Panc1 (cell line): Measurements from ENCODE around the gene ATP6V1B1. TPM values are rescaled to one million over a fixed set of nuclear protein-coding genes. Genes with fewer than 3 reads are reported as not detected.

ENCODE experiments used
- ATAC-seq: fragments of 200-7000 bp; cut with Tn5 transposase; 2 replicates; pipeline ENCODE4 v1.9.1; 2020; ENCODE audit warnings: mild to moderate bottlenecking, moderate library complexity
- BruUV-seq: library from RNA; stranded (reverse); fragments of 400-500 nt; replicated peaks from 2 replicates; lab custom pipeline; 2021; lab: Mats Ljungman, UMichigan
- CTCF ChIA-PET: fragments of 300-600 bp; sonication (Branson Sonifier 250); formaldehyde crosslinking; loops from one replicate; lab custom pipeline; 2022; ENCODE audit warnings: antibody characterized with exemption; lab: Charles Lee
- POLR2A ChIA-PET: fragments of 300-600 bp; sonication (Branson Sonifier 250); formaldehyde crosslinking; loops from one replicate; lab custom pipeline; 2022; ENCODE audit warnings: antibody characterized with exemption; lab: Charles Lee
- DNase-seq: peaks from one replicate; pipeline ENCODE4 v3.0.0-alpha.2; 2010; ENCODE audit warnings: low read depth, low spot score
- H3K27ac ChIP-seq: 2 replicates; pipeline ENCODE4 v1.5.1; 2011; ENCODE audit warnings: mild to moderate bottlenecking, low read length, inconsistent platforms
- H3K27me3 ChIP-seq: fragments of 200-500 bp; sonication (Bioruptor generic); 2 replicates; pipeline ENCODE4 v1.6.0; 2014; ENCODE audit warnings: low read length, inconsistent platforms; ENCODE audit not compliant: control insufficient read depth, insufficient read depth
- H3K36me3 ChIP-seq: fragments of 200-500 bp; sonication (Bioruptor generic); 2 replicates; pipeline ENCODE4 v1.5.1; 2014; ENCODE audit warnings: inconsistent platforms, mild to moderate bottlenecking, low read length, moderate library complexity; ENCODE audit not compliant: control insufficient read depth, insufficient read depth
- H3K4me1 ChIP-seq: 2 replicates; pipeline ENCODE4 v1.5.1; 2011; ENCODE audit warnings: inconsistent platforms, mild to moderate bottlenecking, low read length, moderate library complexity; ENCODE audit not compliant: control insufficient read depth, insufficient read depth
- H3K4me3 ChIP-seq, 2 experiments: 2 replicates each; pipeline ENCODE4 v1.5.1; 2011 to 2012; ENCODE audit warnings: low read depth in 2 of 2, low read length in 2 of 2, mild to moderate bottlenecking in 2 of 2, inconsistent platforms in 1 of 2, moderate library complexity in 1 of 2
- H3K9me3 ChIP-seq: fragments of 200-500 bp; sonication (Bioruptor generic); 2 replicates; pipeline ENCODE4 v1.5.1; 2014; ENCODE audit warnings: low read depth, mild to moderate bottlenecking, inconsistent platforms, low read length, moderate library complexity; ENCODE audit not compliant: control insufficient read depth, insufficient read depth
- POLR2AphosphoS5 ChIP-seq: IDR thresholded peaks from 2 replicates; pipeline ENCODE4 v1.6.1; 2012; ENCODE audit warnings: mild to moderate bottlenecking, low read depth, low read length, moderate library complexity
- SIN3A ChIP-seq: IDR thresholded peaks from 2 replicates; pipeline ENCODE4 v1.6.1; 2012; ENCODE audit warnings: low read depth, mild to moderate bottlenecking, low read length, moderate library complexity, borderline replicate concordance; ENCODE audit not compliant: insufficient read depth
- TCF7L2 ChIP-seq: IDR thresholded peaks from 2 replicates; pipeline ENCODE4 v1.6.1; 2011; ENCODE audit warnings: mild to moderate bottlenecking, low read depth, low read length, inconsistent platforms
- in situ Hi-C: cut with HindIII; loops from 2 replicates; pipeline ENCODE4 v1.10.0; 2016; ENCODE audit warnings: low sequenced_read_pairs, low pct_unique_long_range_greater_than_20kb
- intact Hi-C: fragments of 100-400 bp; cut with micrococcal nuclease; formaldehyde crosslinking; loops from one replicate; pipeline ENCODE4 v1.10.0; 2022; ENCODE audit not compliant: unreplicated experiment
- total RNA-seq: library from RNA; stranded (reverse); gene quantifications from one replicate; pipeline ENCODE4 v1.2.1, GENCODE V29; 2021; ENCODE audit not compliant: unreplicated experiment
- TF ChIP-seq, protein P1 (sequence below), 2 experiments: IDR thresholded peaks; 2 replicates each; pipeline ENCODE4 v1.6.1; 2011 to 2012; ENCODE audit warnings: low read depth in 2 of 2, control low read depth in 1 of 2, low read length in 1 of 2, mild to moderate bottlenecking in 1 of 2, moderate library complexity in 1 of 2; ENCODE audit not compliant: insufficient read depth in 1 of 2
- TF ChIP-seq, protein P2 (sequence below): fragments of 450-650 bp; IDR thresholded peaks from 2 replicates; pipeline ENCODE4 v1.5.1; 2017; ENCODE audit warnings: mild to moderate bottlenecking

The ATP6V1B1 gene
- total RNA-seq, 1 experiment from 2014 or later = 0.18 TPM

DNA sequence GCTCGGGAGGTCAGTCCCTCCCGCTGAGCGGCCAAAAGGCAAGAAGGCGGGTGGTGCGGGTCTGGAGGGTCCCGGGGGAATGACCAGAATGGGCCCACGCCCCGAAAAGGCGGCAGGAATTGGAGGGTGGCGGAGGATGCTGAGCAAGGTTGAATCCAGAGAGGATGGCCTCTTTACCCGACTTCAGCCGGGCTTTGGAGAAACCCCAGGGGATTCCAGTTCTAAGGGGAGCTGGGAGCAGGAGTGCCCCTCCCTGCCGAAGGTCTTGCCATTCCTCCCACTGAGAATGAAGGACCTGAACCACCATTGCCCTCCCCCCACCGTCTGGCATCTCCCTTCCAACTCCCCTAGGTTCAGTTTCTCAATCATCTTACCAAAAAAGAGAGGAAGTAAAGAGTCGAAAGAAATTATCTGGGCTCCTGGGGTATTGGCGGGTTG, 38.9 kb upstream of the ATP6V1B1 start:
- DNase-seq (no peak), ATAC-seq (no peak)
- Histone ChIP-seq H3K4me1 (no peaks in the 10 kb centered on the region), H3K27ac (no peak overlapping the region), H3K36me3 (no peaks in the 10 kb centered on the region), H3K9me3 (no peaks in the 10 kb centered on the region), H3K4me3 (no peak overlapping the region), H3K27me3 (no peaks in the 10 kb centered on the region; the same call in none of the 2 replicates)
- in situ Hi-C loops = no loop called here
- no TSS peak for BruUV-seq
- intact Hi-C loops = no loop called here
- ChIA-PET POLR2A (no interaction called here), CTCF (no interaction called here)
- TF ChIP-seq, protein P1, sequence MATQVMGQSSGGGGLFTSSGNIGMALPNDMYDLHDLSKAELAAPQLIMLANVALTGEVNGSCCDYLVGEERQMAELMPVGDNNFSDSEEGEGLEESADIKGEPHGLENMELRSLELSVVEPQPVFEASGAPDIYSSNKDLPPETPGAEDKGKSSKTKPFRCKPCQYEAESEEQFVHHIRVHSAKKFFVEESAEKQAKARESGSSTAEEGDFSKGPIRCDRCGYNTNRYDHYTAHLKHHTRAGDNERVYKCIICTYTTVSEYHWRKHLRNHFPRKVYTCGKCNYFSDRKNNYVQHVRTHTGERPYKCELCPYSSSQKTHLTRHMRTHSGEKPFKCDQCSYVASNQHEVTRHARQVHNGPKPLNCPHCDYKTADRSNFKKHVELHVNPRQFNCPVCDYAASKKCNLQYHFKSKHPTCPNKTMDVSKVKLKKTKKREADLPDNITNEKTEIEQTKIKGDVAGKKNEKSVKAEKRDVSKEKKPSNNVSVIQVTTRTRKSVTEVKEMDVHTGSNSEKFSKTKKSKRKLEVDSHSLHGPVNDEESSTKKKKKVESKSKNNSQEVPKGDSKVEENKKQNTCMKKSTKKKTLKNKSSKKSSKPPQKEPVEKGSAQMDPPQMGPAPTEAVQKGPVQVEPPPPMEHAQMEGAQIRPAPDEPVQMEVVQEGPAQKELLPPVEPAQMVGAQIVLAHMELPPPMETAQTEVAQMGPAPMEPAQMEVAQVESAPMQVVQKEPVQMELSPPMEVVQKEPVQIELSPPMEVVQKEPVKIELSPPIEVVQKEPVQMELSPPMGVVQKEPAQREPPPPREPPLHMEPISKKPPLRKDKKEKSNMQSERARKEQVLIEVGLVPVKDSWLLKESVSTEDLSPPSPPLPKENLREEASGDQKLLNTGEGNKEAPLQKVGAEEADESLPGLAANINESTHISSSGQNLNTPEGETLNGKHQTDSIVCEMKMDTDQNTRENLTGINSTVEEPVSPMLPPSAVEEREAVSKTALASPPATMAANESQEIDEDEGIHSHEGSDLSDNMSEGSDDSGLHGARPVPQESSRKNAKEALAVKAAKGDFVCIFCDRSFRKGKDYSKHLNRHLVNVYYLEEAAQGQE (IDR thresholded peaks at IDR 0.05; ENCODE audit: insufficient read depth in 1 of 2, low read depth in 2 of 2, low read length in 1 of 2) = no peak
- TF ChIP-seq, protein P2, sequence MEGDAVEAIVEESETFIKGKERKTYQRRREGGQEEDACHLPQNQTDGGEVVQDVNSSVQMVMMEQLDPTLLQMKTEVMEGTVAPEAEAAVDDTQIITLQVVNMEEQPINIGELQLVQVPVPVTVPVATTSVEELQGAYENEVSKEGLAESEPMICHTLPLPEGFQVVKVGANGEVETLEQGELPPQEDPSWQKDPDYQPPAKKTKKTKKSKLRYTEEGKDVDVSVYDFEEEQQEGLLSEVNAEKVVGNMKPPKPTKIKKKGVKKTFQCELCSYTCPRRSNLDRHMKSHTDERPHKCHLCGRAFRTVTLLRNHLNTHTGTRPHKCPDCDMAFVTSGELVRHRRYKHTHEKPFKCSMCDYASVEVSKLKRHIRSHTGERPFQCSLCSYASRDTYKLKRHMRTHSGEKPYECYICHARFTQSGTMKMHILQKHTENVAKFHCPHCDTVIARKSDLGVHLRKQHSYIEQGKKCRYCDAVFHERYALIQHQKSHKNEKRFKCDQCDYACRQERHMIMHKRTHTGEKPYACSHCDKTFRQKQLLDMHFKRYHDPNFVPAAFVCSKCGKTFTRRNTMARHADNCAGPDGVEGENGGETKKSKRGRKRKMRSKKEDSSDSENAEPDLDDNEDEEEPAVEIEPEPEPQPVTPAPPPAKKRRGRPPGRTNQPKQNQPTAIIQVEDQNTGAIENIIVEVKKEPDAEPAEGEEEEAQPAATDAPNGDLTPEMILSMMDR = no peak
- no peak for TF ChIP-seq POLR2AphosphoS5
- no peak for TF ChIP-seq SIN3A
- no peak for TF ChIP-seq TCF7L2

DNA sequence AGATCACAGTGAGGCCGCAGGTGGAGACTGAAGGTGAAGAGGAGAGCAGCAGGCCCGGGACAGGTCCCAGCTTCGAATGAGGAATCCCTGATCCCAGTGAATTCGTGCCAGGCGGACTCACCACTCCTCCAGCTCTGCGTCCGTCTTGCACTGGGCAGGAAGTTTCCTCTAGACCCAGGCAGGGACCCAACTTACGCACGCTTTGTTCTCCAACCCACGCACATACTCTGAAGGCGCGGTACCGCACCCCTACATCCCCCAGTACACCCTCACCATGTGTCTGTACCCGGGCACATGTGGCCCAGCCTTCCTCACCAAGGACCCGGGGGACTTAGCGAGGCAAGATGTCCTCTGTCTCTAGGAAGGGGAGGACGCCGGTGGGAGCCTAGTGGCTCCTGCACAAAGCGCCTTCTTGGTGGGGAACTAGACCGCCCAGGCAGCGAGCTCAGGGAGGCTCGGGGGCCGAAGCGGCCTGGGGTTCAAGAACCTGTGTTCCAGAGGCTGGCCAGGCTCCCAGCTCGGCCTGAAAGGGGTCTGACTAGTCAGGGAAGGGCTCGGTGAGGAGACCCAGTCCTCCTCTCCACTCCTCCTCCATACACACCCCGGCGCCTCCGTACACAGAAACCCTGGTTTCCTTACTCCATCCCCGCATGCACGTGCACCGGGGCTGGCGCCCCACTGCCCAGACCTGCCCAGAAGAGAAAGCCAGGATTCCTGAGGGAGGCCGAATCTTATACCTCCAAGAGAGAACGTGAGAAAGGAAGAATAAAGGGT, 38.3 kb upstream of the ATP6V1B1 start:
- DNase-seq = no peak
- Histone ChIP-seq H3K27me3 (no peaks in the 10 kb centered on the region; the same call in none of the 2 replicates), H3K4me1 (no peaks in the 10 kb centered on the region), H3K4me3 (no peak overlapping the region), H3K27ac (no peak overlapping the region), H3K36me3 (no peaks in the 10 kb centered on the region), H3K9me3 (no peaks in the 10 kb centered on the region)
- ChIA-PET POLR2A (no interaction called here), CTCF (no interaction called here)
- no TSS peak for BruUV-seq
- TF ChIP-seq, protein P2 = no peak
- TF ChIP-seq, protein P1 (IDR thresholded peaks at IDR 0.05; ENCODE audit: insufficient read depth in 1 of 2, low read depth in 2 of 2, low read length in 1 of 2) = no peak
- TF ChIP-seq TCF7L2 (no peak), POLR2AphosphoS5 (no peak), SIN3A (no peak)
- intact Hi-C loops (no loop called here), in situ Hi-C loops (no loop called here)
- ATAC-seq = no peak
